ENCODE data around the gene LRRC72.
"Not testable (repeated sequence)": the region's sequence is repeated elsewhere in the genome, so short reads cannot be mapped to it uniquely, and the experiment has no call there.

The LRRC72 gene

DNA sequence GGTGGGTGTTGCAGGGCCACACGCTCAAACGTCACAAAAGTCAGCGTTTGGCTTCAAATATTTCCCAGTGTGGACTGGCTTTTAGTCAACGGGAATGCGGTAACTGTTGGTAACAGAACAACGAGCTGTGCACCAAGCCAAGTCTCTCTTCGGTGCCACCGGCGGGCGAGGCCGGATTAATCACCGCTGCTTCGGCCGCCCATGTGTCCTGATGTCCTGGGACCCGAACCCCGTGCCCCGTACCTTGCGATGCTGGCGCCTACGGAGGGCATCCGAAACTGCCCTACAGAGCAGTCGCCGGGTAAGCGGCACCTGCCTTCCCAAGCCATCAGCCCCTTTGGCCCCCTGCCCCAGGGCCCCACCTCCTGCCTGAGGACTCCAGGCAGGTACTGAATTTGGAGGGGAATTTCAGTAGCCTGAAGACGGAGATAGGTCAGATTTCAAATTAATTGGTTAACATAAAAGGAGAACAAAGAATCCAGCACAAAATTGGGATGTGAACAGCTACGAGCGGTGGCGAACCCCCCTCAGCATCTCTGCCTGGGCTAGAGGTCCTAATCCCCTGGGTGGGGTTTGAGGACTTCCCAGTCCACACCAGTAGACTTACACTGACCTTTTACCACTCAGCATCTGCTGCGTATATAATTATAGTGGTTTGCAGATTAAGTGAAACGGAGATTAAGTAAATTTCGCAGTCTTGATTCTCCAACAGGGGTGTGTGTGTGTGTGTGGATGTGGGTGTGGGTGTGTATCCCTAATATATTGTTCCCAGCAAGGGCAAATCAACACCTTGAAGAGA is at the start of gene LRRC72:
Gene LRRC72 (plus strand): TSS at position 84 of the 799 bp plus-strand sequence. CDS start 128 bp downstream, at position 212.
- DNase-seq (ENCODE audit: insufficient read length, low spot score): no peak
- FAIRE-seq: no peak

DNA sequence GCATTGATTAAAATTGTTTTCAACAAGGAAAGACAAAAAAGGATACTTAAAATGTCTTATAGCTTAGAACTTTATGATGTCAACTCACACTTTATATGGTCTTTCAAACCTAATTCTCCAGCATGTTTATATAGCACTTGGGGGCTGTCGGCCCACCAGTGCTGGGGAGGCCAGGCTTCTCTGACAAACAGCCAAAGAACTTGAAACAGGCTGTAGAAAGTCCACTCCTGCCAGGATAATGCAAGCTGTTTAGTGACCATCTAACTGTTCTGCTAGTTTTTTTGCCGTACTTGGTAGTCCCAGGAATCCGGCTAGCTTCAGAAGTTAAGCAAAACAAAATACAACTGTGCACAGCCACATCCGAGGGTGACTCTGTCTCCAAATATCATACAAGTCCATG is 47.5 kb upstream of the LRRC72 start:
- FAIRE-seq (no peak), DNase-seq (ENCODE audit: insufficient read length, low spot score) (no peak)

DNA sequence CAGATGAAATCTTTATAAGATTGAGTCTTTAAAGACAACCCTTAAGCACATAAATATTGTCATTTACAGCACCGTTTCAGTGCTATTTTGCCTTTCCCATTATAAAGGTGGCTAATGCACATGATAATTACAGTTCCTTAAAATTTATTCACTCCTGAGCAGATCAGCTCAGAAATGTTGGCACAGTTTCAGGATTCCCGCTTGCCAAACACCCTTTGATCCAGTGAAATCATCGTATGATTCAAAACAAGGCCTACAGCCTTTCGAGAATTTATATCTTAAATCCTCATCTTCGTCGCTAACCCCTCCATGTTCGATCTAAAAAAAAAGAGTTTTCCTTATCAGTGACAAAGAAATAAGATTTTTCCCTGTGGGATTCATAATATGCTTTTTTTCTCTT is 47.0 kb upstream of the LRRC72 start:
- no peak for FAIRE-seq
- no peak for DNase-seq (ENCODE audit: insufficient read length, low spot score)

DNA sequence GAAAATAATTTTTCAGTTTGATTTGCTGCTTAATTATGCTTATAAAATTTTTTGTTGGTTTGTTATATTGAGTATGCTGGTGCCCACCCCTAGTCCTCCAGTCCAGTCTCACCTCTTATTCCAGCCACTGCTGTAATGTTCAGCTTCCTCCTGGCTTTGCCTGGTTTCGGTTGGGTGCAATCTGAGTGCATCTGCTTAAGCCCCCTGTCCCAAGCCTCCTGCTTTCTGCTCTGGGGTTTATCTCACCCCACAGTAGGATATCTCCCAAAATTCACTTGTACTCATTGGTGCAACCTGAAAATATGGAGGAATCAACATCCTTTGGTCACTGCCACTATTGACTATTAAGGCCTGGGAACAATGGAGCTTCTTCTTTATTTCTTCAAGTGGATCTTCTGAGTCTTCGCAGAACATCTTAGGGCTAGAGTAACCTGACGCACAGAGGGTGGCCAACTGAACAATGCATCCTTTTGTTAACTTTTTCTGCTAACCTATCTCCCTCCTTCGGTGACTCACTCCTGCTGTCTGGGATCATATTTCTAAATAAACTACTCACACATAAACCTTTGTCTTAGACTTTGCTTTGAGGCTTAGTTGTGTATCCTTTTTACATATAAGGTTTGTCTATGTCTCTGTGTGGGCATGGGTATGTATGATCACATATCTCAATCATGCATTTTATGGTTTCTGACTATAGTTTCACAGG is 42.0 kb upstream of the LRRC72 start:
- DNase-seq (ENCODE audit: insufficient read length, low spot score): peak; percentile 31

DNA sequence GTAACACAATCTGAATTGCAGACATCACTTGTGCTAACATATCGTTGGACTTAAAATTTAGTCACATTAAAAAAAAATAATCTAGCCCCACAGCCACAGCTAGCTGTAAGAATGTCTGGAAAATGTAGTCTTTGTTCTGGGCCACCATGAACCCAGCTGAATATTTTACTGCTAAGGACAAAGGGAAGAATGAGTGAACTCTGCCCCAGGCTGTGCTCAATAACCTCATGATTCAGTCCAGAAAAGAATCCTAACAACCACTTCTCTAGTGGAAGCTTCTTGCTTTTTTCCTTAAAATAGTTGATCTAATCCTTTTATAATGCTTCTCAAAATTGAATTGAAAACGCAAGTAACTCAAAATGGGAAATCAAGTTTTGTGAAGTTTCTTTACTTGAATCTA is 35.5 kb upstream of the LRRC72 start:
- no peak for FAIRE-seq
- DNase-seq (ENCODE audit: insufficient read length, low spot score): no peak

More for the DNA sequence above, 42.0 kb upstream of the LRRC72 start:
- FAIRE-seq: no peak

DNA sequence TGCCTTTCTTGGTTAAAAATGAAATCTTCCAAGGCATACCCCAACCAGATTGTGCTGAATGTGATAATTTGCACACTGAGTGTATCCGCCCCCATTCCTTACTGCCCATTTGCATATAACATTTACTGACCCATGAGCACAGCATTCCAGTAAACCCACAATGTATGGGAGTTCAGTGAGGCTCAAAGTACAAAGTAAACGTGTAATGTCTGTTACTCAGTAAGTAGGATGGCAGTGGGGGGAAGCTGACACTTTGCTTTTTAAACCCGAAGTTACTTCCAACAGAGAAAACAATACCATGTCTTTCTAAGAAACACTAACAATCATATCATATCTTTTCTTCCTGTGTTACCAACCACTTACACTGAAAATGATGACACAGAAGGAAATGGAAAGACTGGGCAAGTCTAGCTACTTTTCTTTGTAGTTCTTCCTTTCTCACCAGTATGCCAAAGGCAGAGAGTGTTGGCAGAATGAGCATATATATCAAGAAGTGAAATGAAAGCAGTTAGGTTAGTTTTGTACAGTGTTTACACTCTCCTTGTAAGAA is 34.0 kb upstream of the LRRC72 start:
- FAIRE-seq (no peak), DNase-seq (ENCODE audit: insufficient read length, low spot score) (no peak)

DNA sequence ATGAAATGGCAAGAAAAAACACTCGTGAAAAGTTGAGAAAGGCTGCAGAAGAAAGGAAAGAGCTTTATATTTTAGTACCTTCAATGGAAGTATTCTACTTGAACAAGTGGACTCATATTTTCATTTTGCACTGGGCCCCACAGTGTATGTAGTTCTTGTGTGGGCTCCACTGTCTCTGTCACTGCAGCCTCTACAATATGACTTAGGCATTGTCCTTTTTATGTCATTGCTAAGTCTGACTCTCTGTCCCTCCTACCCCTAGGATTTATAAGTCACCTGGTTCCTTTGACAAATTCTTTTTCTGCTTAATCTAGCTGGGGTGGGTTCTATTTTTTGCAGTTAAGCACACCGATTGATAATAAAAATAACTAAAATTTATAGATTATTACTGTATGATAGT is 33.4 kb upstream of the LRRC72 start:
- FAIRE-seq: no peak
- no peak for DNase-seq (ENCODE audit: insufficient read length, low spot score)

DNA sequence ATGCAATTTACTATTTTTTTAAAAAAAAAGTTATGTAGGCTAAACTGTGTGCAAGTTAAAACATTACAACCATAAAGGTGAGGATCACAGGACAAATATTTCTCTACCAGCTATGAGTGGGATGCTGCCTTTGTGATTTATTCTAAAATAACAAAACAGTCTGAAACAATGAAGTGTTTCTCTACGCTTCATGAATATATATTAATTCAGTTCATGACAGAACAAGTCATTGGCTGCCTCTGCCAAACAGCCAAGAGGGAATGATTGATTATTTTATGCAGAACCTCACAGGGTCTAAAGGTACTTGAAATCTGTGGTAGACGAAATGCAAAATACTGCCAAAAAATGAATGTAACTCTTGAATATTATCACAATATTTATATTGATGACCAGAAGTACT is 32.1 kb upstream of the LRRC72 start:
- DNase-seq (ENCODE audit: insufficient read length, low spot score) (no peak), FAIRE-seq (no peak)

DNA sequence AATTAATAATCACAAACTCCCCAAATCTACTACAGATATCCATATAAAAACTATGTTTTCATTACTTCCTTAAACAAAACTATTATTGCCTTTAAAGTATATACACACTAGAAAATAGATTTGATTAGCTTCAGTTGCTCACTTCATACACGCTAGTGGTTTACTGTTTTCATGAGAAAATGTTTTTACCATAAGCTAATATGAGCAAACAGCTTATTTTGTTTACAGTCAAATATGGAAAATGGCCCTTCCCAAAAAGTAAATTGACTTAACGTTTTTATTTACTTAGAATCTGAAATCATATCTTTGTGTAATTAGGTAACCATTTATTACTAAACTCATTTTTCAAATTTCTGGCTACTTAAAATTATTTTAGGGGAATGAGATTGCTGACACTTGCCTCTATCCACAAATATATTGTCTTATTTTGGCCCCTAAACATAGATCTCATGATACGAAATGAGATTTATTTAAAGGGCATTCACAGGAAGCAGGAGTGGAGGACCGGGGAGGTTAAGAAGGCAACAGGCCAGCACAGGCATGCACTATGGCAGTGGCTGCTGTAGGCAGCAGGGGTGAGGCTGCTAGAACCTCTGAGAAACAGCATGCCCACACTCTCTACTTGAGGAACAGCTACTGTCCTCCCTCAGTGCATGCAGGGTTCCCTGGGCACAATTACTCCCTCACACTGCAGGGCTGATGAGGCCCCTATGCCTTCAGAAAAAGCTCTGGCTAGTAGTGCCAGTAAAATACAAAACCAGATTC is 31.5 kb upstream of the LRRC72 start:
- DNase-seq (ENCODE audit: insufficient read length, low spot score) (no peak), FAIRE-seq (no peak)

DNA sequence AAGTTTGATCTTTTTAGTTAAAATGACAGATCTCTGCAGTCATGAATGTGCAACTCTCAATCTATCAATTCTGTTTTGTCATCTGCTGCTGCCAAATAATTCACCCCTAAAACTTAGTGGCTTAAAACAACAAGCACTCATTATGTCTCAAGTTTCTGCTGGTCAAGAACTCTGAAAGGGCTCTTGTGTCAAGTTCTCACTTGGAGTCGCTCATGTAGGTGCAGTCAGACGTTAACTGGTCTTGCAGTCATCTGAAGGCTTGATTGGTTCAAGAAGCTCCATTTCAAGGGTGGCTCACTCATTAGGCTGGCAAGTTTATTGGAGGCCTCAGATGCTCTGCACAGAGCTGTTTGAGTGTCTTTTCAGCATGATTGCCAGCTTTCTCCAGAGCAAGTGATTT is 28.5 kb upstream of the LRRC72 start:
- DNase-seq (ENCODE audit: insufficient read length, low spot score) (no peak), FAIRE-seq (no peak)

DNA sequence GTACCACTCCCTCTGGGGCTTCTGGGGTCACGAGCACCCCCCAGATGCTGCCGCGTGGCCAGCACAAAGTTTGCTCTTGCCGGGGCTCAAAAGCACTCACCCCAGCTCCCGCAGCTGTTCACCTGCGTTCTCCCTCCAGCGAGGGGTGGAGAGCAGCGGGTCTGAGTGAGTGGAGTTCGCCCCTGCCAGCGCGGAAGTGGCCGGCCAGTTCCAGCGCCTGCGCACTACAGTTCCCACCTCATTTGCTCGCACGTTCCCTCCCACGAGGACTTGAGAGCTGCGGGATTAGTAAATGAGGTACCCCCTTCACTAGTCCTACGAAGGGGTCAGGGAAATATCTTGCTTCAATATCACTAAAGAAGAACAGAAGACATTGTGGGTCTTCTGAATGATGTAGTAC is 24.3 kb upstream of the LRRC72 start:
- FAIRE-seq: no peak
- no peak for DNase-seq (ENCODE audit: insufficient read length, low spot score)

DNA sequence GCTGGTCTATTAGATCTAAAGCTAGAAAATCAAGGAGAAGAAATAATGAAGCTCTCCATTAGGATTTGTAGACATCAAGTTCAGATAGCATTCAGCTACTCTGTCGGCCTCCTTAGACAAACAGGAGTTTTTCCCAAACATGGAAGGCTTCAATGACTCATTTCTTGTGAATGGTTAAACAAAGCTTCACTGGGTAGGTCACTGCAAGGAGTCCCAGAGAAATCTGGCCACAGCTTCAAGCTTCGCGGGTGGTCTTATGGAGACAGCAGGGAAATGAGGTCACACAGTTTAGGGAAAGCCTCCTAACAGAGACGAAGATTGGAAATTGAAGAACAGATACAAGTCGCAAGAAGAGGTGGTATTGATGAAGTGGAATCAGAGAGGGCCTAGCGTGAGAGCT is 22.6 kb upstream of the LRRC72 start:
- FAIRE-seq (no peak), DNase-seq (ENCODE audit: insufficient read length, low spot score) (no peak)

DNA sequence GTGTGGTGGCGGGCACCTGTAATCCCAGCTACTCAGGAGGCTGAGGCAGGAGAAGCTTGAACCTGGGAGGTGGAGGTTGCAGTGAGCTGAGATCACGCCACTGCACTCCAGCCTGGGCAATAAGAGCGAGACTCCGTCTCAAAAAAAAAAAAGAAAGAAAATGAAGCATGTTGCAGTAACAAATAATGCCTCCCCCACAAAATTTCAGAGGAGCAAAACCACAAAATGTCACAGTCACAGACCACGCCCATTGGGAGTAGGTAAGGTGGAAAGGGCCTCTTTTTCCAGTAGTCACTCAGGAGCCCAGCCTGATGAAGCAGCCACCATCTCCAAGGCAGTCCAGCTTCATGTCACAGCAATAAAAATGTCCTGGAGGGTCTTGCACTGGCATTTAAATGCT is 20.2 kb upstream of the LRRC72 start:
- DNase-seq (ENCODE audit: insufficient read length, low spot score): not testable (repeated sequence)

DNA sequence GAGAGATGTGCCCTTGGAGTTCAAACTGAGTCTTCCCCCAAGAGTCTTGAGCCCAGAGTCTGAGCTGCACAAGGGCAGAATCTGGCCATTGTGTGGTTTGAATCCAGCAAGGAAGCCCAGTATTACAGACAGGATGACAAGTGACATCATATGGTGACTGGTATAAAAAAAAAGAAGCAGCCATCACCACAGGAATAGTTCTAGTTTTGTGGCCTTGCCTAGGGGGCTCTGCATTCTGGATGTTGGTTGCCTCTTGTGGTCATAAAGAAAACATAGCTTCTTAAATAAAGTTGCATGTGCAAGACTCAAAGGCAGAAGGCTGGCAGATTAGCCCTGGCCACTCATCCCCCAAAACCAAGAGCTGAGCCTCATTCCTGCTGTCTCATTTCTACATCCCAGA is 16.8 kb upstream of the LRRC72 start:
- DNase-seq (ENCODE audit: insufficient read length, low spot score): no peak
- FAIRE-seq: no peak

More for the DNA sequence above, 20.2 kb upstream of the LRRC72 start:
- not testable (repeated sequence) for FAIRE-seq

DNA sequence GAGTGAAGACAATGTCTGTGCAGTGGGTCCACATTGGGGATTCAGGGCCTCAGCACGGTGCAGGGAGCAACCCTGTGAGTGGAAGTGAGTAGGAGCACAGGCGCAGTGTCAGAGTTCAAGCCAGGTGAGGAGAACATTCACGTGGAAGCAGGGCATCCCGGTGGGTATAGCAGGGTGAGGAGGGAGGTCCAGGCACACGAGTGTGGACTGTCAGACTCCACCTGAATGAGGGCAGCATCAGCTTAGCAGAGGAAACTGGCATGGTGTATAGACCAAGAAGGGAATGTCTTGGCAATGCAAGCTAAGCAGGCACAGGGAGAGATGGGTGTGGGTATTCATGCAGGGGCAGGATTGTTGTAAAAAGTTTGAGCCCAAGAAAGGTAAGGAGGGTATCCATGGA is 15.3 kb upstream of the LRRC72 start:
- FAIRE-seq (no peak), DNase-seq (ENCODE audit: insufficient read length, low spot score) (no peak)

DNA sequence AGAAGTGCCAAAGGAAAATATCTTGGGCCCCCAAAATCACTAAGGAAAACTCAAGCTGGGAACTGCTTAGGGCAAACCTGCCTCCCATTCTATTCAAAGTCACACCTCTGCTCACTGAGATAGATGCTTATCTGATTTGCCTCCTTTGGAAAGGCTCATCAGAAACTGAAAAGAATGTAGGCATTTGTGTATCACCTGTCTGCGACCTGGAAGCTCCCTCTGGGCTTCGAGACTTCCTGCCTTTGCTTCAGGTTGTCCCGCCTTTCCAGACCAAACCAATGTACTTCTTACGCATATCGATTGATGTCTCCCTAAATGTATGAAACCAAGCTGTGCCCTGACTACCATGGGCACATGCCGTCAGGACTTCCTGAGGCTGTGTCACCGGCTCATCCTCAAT is 14.5 kb upstream of the LRRC72 start:
- no peak for FAIRE-seq

DNA sequence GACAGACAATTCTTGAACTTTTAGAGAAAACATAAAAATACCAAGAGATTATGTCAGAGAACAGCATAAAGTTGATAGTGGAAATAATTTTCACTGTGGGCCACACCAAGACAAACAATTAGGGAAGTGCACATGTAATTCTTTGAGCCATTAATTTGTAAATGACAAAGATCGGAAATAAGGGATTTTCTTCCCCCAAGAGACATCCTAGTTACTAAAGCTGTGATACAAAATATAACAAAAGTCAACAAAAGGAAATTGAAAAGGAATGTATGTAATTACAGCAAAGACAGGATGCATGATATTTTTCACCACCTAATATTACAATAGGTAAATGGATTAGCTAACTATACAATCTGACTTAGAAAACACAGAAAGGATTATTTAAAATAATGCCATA is 12.4 kb upstream of the LRRC72 start:
- FAIRE-seq: no peak
- DNase-seq (ENCODE audit: insufficient read length, low spot score): no peak

More for the DNA sequence above, 14.5 kb upstream of the LRRC72 start:
- no peak for DNase-seq (ENCODE audit: insufficient read length, low spot score)

DNA sequence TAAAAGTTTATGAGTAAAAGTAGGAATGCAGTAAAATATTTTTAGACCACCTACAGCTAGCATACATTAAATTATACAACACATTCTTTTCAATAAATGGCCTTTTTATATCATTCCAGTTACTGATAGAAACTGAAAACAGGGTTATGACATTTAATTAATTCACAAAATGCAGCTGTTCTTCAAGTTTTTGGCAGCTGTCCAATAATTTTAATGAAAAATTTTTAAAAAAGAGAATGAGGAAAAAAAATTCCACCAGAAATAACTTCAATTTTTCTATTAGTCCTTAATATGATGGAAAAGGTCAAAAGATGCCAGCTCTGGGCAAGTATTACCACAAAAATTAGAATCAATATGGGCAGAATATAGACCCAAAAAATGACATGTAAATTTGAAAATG is 11.9 kb upstream of the LRRC72 start:
- FAIRE-seq: no peak

DNA sequence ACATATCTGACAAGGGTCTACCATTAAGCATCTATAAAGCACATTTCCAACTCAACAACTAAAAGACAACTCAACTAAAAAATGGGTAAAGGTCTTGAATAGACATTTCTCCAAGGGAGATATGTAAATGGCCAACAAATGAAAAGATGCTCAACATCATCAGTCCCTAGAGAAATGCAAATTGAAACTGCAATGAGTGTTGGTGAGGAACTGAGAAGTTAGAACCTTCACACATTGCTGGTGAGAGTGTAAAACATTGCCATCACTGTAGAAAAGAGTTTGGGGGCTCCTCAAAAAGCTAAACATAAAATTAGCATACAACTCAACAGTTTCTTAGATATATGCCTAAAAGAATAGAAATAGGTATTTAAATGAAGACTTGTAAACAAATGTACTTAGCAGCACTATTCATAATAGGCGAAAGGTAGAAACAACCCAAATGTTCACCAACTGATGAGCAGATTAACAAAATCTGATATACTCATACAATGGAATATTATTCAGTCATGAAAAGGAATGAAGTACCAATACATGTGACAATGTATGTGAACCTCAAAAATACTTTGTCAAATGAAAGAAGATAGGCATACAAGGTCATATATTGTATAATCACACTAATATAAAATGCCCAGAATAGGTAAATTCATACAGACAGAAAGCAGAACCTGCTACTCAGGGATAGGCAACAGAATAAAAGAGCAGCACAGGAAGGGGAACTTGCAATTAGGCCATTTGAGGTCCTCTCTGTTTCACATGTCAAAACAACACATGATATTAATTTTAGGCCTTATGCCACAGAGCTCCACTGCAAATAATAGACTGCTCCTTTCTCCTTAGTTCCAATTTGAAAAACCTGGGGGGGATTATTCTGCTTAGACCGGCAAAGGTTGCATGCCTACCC is 10.6 kb upstream of the LRRC72 start:
- FAIRE-seq: no peak
- no peak for DNase-seq (ENCODE audit: insufficient read length, low spot score)

More for the DNA sequence above, 11.9 kb upstream of the LRRC72 start:
- no peak for DNase-seq (ENCODE audit: insufficient read length, low spot score)

DNA sequence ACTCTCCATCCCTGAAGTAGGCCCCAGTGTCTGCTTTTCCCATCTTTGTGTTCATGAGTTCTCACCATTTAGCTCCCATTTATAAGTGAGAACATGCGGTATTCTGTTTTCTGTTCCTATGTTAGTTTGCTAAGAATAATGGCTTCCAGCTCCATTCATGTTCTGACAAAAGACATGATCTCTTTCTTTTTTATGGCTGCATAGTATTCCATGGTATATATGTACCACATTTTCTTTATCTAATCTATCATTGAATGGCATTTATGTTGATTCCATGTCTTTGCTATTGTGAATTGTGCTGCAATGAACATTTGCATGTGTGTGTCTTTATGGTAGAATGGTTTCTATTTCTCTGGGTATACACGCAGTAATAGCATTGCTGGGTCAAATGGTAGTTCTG is 6.6 kb upstream of the LRRC72 start:
- not testable (repeated sequence) for FAIRE-seq; DNase-seq (ENCODE audit: insufficient read length, low spot score)

Measured in HTR-8/SVneo (cell line).